HG02970 (cell line): ENCODE results near the gene STIL.
"Not testable (repeated sequence)": the region's sequence is repeated elsewhere in the genome, so short reads cannot be mapped to it uniquely, and the experiment has no call there.

Source experiments
- ATAC-seq: cut with Tn5 transposase; IDR thresholded peaks from one replicate; pipeline ENCODE4 v1.9.1; 2021; ENCODE audit warnings: mild to moderate bottlenecking, moderate library complexity, moderate number of reproducible peaks; ENCODE audit not compliant: unreplicated experiment, low FRiP score

The STIL gene

DNA sequence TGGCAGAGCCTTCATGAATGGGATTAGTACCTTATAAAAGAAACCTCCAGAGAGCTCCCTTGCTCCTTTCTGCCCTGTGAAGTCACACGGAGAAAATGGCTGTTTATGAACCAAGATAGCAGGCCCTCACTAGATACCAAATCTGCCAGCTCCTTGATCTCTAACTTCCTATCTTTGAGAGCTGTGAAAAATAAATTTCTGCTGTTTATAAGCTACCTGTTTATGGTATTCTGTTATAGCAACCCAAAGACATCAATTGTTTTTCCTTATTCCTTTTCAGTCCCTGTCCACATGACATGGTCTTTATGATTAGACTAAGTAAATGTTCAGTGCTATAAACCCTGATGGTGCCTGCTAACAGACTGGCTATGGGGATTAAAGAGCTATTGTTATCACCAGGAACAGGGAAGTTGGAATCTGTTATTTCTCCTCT is 9.7 kb upstream of the STIL start:
- no peak for ATAC-seq

DNA sequence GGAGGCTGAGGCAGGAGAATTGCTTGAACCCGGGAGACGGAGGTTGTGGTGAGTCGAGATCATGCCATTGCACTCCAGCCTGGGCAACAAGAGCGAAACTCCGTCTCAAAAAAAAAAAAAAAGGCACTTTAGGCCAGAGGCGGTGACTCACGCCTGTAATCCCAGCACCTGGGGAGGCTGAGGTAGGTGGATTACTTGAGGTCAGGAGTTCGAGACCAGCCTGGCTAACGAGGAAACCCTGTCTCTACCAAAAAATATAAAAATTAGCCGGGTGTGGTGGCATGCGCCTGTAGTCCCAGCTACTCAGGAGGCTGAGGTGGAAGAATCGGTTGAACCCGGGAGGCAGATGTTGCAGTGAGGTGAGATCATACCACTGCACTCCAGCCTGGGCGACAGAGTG is 6.0 kb upstream of the STIL start:
- ATAC-seq = not testable (repeated sequence)

DNA sequence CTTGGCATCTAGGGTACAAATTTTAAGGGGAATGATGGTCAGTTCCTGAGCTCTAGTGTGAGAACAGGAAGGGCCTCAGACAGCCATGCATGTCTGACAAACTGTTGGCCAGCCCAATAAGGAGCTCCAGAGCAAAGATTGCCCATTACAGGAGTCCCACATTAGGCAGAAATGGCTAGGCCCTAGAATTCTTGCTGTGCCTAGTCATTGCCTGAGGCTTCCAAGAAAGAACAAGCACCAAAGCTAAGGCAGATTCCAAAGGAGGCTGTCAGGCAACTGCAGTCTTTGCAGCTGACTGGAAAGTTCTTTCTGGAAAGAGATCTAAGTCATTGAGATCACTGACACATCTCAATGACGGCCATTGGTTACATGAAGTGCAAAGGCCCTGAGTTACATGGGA is 3.9 kb upstream of the STIL start:
- no peak for ATAC-seq

DNA sequence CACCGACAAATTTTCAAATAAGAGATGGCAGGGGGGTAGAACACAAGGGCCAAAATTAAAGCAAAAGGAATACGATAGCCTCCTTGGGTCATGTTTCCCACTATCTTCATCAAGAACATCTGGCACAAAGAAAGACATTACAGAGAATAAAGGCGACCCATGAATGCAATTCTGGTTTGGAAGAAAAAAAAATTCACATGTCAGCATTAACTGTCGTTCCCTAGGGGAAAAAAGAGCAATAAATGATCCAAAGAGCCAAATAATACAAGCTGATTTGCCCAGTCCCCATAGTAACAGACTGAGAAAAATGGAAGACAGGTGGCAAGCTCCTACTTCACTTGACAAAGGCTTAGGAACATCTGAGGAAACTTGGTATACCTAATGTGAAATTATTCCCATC is 4.5 kb downstream of the STIL start:
- no peak for ATAC-seq

- ATAC-seq = no peak
Observed at GRCh38 chr1:47302472-47302871, 11.5 kb downstream of the STIL start.

GRCh38 chr1:47298025-47298699 is 15.8 kb downstream of the STIL start:
- ATAC-seq = no peak

GRCh38 chr1:47295579-47295978 is 18.4 kb downstream of the STIL start:
- no peak for ATAC-seq

- not testable (repeated sequence) for ATAC-seq
Observed at GRCh38 chr1:47294863-47295262, 19.1 kb downstream of the STIL start.

DNA sequence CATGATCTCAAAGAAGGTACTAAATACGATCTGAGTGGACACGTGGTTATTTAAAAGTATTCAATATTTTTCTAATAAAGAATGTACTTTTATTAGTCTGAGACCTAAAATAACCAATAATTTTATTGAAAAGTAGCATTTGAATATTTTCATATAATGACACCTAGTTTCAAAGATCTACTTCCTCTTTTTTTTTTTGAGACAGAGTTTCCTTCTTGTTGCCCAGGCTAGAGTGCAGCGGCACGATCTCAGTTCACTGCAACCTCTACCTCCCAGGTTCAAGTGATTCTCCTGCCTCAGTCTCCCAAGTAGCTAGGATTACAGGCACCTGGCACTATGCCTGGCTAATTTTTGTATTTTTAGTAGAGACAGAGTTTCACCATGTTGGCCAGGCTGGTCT is 25.8 kb downstream of the STIL start:
- not testable (repeated sequence) for ATAC-seq

DNA sequence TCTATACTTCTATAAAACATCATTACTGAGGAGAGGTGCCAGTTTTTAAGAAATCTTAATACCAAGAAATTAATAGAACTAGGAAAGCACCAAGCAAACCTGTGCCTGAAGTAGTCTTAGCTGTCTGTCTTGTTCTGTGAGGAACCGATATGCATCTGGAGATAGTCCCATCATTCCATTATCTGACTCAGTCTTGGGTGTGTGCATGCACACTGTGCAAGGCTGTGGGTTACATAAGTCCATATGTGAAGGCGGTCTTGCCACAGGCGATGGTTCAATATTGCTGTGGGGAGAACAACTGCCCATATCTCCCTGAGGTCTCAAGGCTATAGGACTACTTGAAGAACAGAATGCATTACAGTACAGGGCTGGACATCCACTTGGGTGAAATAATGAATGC is 33.8 kb downstream of the STIL start:
- no peak for ATAC-seq

DNA sequence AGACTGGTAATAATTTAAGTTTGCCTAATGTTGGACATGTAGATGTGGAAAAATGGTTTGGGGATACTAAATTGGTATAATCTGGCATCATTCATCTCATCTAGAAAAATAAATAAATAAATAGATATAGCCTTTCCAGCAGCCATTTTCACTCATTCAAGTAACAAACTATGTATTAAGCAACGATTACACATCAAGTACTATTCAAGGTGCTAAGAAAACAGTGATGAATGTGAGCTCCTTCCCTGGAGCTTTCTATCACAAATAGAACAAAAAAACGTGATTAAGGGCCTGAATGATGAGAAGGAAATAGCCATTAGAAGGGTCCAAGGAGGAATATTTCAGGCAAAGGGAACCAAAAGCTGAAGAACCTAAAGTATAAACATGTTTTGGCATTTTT is 37.1 kb downstream of the STIL start:
- no peak for ATAC-seq

GRCh38 chr1:47275811-47276210 is 38.1 kb downstream of the STIL start:
- ATAC-seq = not testable (repeated sequence)

DNA sequence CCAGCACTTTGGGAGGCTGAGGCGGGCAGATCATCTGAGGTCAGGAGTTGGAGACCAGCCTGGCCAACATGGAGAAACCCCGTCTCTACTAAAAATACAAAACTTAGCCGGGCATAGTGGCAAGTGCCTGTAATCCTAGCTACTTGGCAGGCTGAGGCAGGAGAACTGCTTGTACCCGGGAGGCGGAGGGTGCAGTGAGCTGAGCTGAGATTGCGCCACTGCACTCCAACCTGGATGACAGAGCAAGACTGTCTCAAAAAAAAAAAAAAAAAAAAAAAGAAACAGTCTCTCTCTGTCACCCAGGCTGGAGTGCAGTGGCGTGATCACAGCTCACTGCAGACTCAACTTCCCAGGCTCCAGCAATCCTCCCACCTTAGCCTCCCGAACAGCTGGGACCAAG is 48.4 kb downstream of the STIL start:
- not testable (repeated sequence) for ATAC-seq

DNA sequence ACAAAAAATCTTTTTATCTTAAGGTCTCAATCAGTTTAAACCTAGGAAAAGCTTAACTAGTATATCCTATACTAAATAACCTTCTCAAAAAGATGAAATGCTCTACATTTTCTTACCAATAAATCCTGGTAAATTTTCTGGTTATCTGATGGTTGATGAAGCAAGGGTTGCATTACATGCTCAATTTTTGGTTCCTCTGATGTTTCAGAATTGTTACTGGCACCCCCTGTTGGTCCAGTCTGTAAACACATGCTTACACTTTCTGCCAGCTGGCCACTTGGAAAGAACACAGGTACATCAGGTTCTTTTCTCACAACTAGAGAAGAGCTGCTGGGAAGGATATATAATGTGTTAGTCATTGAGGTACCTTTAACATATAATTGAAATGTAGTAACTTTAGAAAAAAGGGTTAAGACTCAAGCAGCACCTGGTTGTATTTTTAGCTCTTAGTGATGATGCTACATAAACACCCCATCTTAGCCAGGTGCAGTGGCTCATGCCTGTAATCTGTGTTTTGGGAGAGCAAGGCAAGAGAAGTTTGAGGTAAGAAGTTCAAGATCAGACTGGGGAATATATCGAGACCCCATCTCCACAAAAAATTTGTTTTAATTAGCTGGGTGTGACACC is 51.0 kb downstream of the STIL start:
- ATAC-seq = no peak

DNA sequence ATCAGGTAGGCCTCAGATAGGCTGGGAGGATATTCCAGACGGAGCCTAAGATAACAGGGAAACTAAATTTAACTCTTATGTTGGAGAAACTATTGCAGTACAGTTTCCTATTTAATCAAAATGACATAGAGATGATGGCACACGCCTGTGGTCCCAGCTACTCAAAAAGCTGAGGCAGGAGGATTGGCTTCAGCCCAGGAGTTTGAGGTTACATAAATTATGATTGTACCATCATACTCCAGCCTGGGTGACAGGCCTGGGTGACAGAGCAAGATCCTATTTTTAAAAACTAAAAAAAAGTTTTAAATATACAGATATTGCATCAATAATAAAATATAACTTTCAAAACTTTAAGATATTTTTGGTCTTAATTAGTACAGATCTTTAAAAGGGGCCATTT is 56.7 kb downstream of the STIL start:
- ATAC-seq = no peak

DNA sequence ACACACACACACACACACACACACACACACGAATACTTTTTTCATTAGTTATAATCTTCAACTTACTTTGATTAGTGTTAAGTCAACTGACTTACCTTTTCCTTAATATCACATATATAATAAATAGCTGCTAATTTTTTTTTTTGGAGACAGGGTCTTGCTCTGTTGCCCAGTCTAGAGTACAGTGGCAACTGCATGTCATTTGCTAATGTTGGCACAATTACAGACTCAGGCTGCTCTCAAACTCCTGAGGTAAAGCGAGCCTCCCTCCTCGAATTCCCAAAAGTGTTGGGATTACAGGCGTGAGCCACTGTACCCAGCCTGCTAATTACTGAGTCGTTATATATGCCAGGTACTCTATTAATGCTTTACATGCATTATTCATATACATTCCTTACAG is 61.2 kb downstream of the STIL start:
- ATAC-seq = no peak

DNA sequence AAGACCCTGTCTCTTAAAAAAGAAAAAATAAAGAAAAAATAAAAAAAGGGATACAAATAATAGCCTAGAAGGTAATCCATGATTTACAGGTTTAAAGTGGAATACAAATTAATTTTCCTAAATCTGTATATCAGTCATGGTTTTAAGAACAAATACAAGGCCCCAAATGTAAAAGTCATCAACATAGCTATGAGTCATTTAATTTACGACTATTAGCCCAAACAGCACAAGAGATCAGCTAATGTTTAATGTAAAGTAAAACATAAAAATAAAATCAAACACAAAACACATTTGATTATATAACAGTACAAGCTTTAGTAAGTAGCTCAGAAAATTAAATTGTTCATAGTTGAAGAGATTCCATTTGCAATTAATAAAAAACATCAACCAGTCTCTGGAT is 61.6 kb downstream of the STIL start:
- no peak for ATAC-seq

DNA sequence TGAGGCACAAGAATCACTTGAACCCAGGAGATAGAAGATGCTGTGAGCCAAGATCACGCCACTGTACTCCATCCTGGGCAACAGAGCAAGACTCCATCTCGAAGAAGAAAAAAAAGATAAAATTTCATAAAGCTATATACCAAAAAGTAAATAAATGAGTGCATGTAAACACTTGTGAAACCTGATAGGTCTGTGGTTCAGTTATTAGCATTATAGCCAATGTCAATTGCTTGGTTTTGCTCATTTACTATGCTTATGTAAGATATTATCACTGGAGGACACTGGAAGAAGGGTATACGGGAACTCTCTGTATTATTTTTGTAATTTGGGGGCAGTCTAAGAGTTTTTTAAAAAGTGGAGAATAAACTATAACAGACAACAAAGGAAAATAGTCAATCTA is 64.2 kb downstream of the STIL start:
- no peak for ATAC-seq

GRCh38 chr1:47244339-47244862 is 69.5 kb downstream of the STIL start:
- no peak for ATAC-seq

DNA sequence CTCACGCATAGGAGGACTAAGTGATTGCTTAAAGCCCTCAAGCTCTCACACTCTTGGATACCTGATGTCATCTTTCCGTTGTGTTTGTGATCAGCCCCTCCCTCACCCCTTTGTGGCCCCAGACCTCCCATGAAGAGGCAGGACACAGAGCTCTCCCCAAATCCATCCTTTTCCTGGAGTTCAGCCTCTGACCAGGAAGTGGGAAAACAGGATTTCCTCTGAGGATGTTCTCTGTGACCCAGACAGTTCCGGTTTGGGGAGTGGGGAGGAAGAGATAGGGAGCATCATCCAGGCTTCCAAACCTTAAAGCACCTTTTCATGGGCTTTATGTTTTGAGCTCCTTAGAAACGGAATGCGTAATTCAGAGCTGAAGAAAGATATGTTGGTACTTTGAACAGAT is 70.0 kb downstream of the STIL start:
- no peak for ATAC-seq

- ATAC-seq = no peak
Observed at GRCh38 chr1:47241114-47242113, 72.5 kb downstream of the STIL start.
